NCI-H2171 treated with DMSO at 0.1 percent for 48 hours (cell line): Measurements from ENCODE around the gene PDILT.
A peak's percentile ranks its signal among the peaks of the same experiment; 100 is the strongest.

Experiments
- DNase-seq: peaks from one replicate; lab custom pipeline; 2025; lab: John Stamatoyannopoulos, UW

PDILT gene

GRCh38 chr16:20402651-20403050 lies 1.9 kb downstream of the PDILT start:
- DNase-seq: no peak

GRCh38 chr16:20401475-20402016 lies 3.0 kb downstream of the PDILT start:
- no peak for DNase-seq

GRCh38 chr16:20401066-20401465 lies 3.5 kb downstream of the PDILT start:
- no peak for DNase-seq

- DNase-seq: no peak
Measured at GRCh38 chr16:20399185-20399584, 5.4 kb downstream of the PDILT start.

GRCh38 chr16:20398603-20399002 lies 5.9 kb downstream of the PDILT start:
- no peak for DNase-seq

GRCh38 chr16:20397468-20398074 lies 7.0 kb downstream of the PDILT start:
- no peak for DNase-seq

- DNase-seq: no peak
Measured at GRCh38 chr16:20396846-20397467, 7.6 kb downstream of the PDILT start.

GRCh38 chr16:20395946-20396345 lies 8.6 kb downstream of the PDILT start:
- no peak for DNase-seq

- DNase-seq: no peak
Measured at GRCh38 chr16:20393801-20394577, 10.5 kb downstream of the PDILT start.

- no peak for DNase-seq
Measured at GRCh38 chr16:20391045-20391444, 13.5 kb downstream of the PDILT start.

GRCh38 chr16:20388854-20389253 lies 15.7 kb downstream of the PDILT start:
- DNase-seq: no peak

- DNase-seq: no peak
Measured at GRCh38 chr16:20387978-20388377, 16.6 kb downstream of the PDILT start.

- DNase-seq: peak; percentile 34
Measured at GRCh38 chr16:20385844-20386832, 18.4 kb downstream of the PDILT start.

- DNase-seq: peak; percentile 74
Measured at GRCh38 chr16:20383106-20384029, 21.2 kb downstream of the PDILT start.

GRCh38 chr16:20382202-20382948 lies 22.2 kb downstream of the PDILT start:
- DNase-seq: no peak

- DNase-seq: no peak
Measured at GRCh38 chr16:20380782-20381181, 23.8 kb downstream of the PDILT start.

- DNase-seq: no peak
Measured at GRCh38 chr16:20377181-20377580, 27.4 kb downstream of the PDILT start.

- no peak for DNase-seq
Measured at GRCh38 chr16:20372701-20373100, 31.8 kb downstream of the PDILT start.

GRCh38 chr16:20369452-20370054 lies 35.0 kb downstream of the PDILT start:
- no peak for DNase-seq
